ENCODE measurements around the gene MLLT1. TPM values are rescaled to one million over a fixed set of nuclear protein-coding genes. Genes with fewer than 3 reads are reported as not detected.

Gene MLLT1
- total RNA-seq, 1 donor: 12.5 TPM

- DNase-seq (ENCODE audit: low read depth): no peak
- peak; percentile 72 for TF ChIP-seq CTCF (IDR thresholded peaks at IDR 0.05; ENCODE audit: insufficient read depth, low read depth, low read length)
- H3K4me3 ChIP-seq (ENCODE audit: low read depth, low read length): no peak overlapping the region
Observed at GRCh38 chr19:6260912-6261650, 18.7 kb downstream of the MLLT1 start.

- H3K4me3 ChIP-seq (ENCODE audit: low read depth, low read length): no peak overlapping the region
- TF ChIP-seq CTCF (IDR thresholded peaks at IDR 0.05; ENCODE audit: insufficient read depth, low read depth, low read length): no peak
- DNase-seq (ENCODE audit: low read depth): no peak
Observed at GRCh38 chr19:6260376-6260775, 19.4 kb downstream of the MLLT1 start.

- DNase-seq (ENCODE audit: low read depth): no peak
- no peak for TF ChIP-seq CTCF (IDR thresholded peaks at IDR 0.05; ENCODE audit: insufficient read depth, low read depth, low read length)
Observed at GRCh38 chr19:6259312-6259861, 20.4 kb downstream of the MLLT1 start.

GRCh38 chr19:6258812-6259311 lies 20.9 kb downstream of the MLLT1 start:
- TF ChIP-seq CTCF (IDR thresholded peaks at IDR 0.05; ENCODE audit: insufficient read depth, low read depth, low read length): no peak
- no peak overlapping the region for H3K4me3 ChIP-seq (ENCODE audit: low read depth, low read length)
- no peak for DNase-seq (ENCODE audit: low read depth)

More at GRCh38 chr19:6259312-6259861, 20.4 kb downstream of the MLLT1 start:
- H3K4me3 ChIP-seq (ENCODE audit: low read depth, low read length): no peak overlapping the region

GRCh38 chr19:6253954-6254733 lies 25.6 kb downstream of the MLLT1 start:
- TF ChIP-seq CTCF (IDR thresholded peaks at IDR 0.05; ENCODE audit: insufficient read depth, low read depth, low read length): no peak

GRCh38 chr19:6252066-6252465 lies 27.7 kb downstream of the MLLT1 start:
- TF ChIP-seq CTCF (IDR thresholded peaks at IDR 0.05; ENCODE audit: insufficient read depth, low read depth, low read length): no peak
- no peak for DNase-seq (ENCODE audit: low read depth)

More at GRCh38 chr19:6253954-6254733, 25.6 kb downstream of the MLLT1 start:
- H3K4me3 ChIP-seq (ENCODE audit: low read depth, low read length): no peak overlapping the region
- no peak for DNase-seq (ENCODE audit: low read depth)

More at GRCh38 chr19:6252066-6252465, 27.7 kb downstream of the MLLT1 start:
- no peak overlapping the region for H3K4me3 ChIP-seq (ENCODE audit: low read depth, low read length)
